Measurements from ENCODE around the gene SIK3.

GRCh38 chr11:116910378-116910777 is 187.8 kb downstream of the SIK3 start:
- no peak for TF ChIP-seq CTCF (IDR thresholded peaks at IDR 0.05; ENCODE audit: low read depth, low read length)
- TF ChIP-seq MYC (IDR thresholded peaks at IDR 0.05; ENCODE audit: low read depth, low read length), result no peak
- TF ChIP-seq POLR2A (IDR thresholded peaks at IDR 0.05; ENCODE audit: extremely low read depth, insufficient read length), result no peak
